Occipital lobe (tissue), 2 donors: ENCODE measurements around the gene KRT83. TPM values are rescaled to one million over a fixed set of nuclear protein-coding genes. Genes with fewer than 3 reads are reported as not detected.

Experiments
- DNase-seq: peaks from one replicate; lab custom pipeline; 2025; lab: John Stamatoyannopoulos, UW
- total RNA-seq: library from RNA; depleted of rRNA; stranded (reverse); fragments of >200 nt; gene quantifications from one replicate; pipeline ENCODE4 v1.2.3, GENCODE V29; 2014

KRT83 gene
- total RNA-seq: not detected

DNA sequence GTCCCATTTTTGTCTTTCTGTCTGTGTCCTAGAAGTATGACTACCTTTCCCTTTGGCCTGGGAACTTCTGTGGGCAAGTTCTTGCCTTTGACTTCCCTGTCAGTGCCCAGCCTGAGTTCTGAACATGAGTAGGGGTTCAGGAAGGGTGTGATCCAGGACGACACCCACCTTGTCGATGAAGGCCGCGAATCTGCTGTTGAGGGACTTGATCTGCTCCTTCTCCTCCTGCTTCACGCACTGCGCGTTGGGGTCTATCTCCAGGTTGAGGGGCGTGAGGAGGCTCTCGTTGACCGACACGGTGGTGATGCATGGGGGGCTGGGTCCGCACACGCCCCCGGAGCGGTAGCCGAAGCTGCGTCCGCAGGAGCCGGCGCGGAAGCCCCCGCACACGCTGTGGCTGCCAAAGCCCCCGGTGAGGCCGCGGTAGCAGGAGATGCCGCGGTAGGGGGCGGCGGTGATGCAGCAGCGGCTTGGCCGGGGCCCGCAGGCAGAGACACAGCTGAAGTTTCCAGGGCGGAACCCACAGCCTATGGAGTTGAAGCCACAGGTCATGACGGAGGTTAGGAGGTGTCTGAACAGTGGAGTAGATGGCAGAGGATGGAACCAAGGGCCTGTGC lies at the start of gene KRT83:
Gene KRT83, minus strand, starts transcription at position 615 of the 617 bp plus-strand sequence. Its CDS starts 63 bp downstream, at position 552.
- DNase-seq: no peak

DNA sequence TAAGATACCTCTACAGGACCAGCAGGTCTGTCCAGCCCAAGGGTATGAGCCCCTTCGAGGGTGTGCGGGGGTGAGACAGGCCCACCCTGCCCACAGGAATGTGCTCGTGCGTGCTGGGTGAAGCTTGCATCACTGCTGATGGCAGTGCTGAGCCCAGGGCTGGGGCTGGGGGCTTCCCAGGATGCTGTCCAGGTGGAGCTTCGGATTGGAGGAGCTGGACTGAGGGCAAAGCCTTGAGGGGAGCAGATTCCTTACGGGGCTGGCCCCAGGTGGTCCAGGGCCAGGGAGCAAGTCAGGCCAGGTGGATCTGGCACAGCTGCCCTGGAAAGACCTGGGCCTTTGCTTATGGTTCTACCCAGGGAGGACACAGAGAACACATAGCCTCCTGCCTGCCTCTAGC lies 48.6 kb upstream of the KRT83 start:
- DNase-seq: no peak

DNA sequence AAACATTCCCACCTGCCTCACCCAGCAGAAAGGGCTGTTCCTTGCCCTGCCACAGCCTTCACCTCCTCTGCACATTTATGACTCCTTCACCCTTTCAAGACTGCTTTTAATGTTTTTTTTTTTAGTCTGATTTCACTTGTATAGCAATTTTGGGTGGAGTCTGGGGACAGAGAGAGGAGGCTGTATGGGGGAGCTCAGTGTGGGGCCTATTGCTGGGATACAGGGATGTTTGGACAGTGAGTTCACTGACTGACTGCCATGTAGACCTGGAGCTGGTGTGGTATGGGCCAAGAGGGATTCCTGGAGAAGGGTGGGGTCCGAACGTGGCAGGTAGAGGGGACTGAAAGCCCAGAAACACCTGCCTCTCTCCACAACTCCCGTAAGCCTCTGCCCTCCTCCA lies 48.0 kb upstream of the KRT83 start:
- no peak for DNase-seq

DNA sequence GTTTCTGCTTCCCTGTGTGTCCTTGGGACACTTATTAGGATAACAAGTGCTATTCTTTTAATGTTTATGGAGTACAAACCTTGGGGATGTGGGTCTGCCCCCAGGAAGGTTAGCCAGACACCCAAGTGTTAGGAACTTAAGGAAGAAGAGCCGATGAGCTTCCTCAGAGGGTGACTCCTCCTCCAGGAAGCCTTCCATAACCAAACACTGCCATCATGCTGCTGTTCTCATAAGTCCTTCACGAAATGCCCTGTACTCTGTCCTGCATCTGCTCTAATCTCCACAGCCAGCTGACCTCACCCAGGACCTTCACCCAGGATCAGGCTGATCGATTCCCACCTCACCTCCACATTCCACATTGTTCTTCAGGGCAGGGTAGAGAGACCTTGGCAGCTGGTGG lies 47.3 kb upstream of the KRT83 start:
- no peak for DNase-seq

DNA sequence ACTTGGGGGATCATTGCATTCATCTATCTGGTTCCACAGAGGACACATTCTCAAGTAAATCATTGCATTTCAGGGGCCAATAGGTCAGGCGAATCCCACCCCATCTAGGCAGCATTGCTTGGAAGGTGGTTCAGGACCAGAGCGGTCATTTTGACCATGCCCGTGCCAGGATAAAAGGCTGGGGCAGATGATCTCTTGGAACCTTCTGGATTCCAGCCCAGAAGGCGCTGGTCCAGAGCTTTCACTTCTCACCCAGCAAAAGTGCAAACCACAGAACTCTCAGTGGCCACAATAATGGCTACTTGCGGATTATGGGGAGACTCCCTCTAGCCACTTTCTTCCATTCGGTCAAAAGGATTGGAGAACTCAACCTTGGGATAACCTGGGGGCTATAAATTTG lies 46.7 kb upstream of the KRT83 start:
- no peak for DNase-seq

DNA sequence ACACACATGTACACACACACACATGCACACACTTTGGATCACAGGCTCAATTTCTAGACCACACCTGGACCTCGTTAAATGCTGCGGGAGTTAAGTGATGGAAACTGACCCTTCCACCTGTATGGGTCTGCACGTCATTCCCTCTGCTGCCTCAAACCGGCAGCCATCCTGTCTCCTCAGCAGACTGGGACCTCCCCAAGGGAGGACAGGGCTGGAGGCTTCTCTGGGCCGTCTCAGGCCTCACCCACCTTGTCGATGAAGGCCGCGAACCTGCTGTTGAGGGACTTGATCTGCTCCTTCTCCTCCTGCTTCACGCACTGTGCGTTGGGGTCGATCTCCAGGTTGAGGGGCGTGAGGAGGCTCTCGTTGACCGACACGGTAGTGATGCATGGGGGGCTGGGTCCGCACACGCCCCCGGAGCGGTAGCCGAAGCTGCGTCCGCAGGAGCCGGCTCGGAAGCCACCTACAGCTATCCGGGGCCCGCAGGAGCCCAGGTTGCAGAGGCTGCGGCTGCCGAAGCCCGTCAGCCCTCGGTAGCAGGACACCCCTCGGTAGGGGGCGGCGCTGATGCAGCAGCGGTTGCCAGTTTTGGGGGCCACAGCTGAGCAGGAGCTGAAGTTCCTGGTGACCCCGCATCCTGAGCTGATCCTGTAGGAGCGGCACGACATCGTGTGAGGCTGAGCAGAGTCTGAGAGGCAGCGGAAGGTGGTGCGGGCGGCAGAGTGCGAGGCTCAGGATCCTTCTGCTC lies 45.7 kb upstream of the KRT83 start, which contains the start of gene KRT85:
Gene KRT85, minus strand, starts transcription at position 744 of the 748 bp plus-strand sequence. Its CDS starts 76 bp downstream, at position 668.
- no peak for DNase-seq

DNA sequence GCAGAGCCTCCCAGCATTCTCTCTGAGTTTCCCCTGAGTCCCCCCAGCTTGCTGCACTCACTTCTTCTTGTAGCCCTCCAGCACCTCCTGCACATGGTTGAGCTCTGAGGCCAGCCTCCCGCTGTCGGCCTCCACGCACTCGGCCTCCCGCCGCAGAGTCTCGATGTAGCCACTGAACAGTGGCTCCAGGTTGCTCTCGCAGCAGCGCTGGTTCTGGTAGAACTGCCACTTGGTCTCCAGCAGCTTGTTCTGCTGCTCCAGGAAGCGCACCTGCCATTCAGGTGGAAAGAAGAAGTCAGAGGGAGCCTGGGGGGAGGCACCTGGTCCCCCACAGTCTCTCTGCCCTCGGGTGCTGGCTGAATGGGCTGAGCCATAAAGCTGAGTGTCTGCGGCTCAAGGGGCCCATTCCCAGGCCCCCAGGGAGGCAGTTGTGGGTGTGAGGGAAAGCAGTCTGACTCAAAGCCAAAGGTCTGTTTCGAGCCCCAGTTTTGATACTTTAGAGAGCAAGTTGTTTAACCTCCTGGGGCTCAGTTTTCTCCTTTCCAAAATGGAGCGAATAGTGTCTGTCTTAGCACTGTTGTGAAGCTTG lies 43.8 kb upstream of the KRT83 start:
- no peak for DNase-seq

DNA sequence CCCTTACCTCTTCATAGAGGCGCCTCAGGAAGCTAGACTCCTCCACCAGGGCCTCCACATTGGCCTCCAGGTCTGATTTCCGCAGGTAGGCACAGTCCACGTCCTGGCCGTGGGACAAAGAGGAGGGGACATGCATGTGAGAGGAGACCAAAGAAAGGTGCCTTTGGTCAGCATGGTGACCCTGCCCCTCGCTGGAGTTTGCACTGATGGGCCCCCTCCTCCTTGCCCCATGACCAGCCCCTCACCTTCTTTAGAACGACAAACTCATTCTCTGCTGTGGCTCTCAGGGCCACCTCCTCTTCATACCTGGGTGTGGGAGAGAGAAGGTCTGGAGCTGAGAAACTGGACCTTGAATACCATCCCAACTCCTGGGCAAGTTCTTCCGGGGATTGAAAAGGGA lies 42.9 kb upstream of the KRT83 start:
- DNase-seq: no peak

DNA sequence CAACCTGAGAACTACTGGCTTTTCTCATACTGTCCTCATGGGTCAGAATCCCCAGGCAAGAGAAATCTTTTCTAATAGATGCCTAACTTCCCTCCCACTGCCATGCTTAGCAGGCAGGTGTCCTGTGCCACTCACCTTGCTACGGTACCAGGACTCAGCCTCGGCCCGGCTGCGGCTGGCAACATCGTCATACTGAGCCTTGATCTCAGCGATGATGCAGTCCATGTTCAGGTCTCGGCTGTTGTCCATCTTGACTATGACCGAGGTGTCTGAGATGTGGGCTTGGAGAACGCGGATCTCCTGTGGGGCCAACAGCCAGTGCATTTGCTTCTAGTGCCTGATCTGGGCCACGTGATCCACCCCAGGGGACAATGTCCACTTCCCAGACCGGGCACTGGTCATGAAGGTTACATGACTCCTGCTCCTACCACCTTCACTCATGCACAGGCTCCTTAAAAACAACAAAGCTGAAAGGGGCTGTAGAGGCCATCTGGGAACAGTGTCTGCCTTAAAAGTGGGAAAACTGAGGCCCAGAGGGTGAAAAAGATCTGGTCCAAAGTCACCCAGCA lies 42.0 kb upstream of the KRT83 start:
- no peak for DNase-seq

DNA sequence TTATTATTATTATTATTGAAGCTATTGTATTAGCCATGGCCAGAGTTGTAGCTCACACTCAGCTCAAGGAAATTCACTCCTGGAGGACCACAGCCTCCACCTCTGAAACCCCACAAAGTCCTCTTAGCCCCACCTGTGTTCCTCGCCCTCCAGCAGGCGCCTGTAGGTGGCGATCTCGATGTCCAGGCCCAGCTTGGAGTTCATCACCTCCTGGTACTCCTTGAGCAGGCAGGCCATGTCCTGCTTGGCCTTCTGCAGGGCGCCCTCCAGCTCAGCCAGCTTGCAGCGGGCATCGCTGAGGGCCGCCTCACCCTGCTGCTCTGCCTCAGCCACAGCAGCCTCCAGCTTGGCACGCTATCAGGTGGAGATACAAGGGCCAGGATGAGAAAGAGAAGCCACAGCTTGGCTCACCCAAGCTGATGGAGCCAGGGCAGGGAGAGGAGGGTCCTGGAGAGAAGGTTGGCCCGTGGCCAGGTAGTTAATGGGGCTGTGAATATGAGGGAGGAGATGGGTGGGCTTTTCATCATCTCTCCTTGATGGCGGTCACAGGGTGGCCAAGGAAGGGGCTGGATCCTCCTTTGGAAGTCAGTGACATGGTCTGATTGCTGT lies 41.0 kb upstream of the KRT83 start:
- no peak for DNase-seq

DNA sequence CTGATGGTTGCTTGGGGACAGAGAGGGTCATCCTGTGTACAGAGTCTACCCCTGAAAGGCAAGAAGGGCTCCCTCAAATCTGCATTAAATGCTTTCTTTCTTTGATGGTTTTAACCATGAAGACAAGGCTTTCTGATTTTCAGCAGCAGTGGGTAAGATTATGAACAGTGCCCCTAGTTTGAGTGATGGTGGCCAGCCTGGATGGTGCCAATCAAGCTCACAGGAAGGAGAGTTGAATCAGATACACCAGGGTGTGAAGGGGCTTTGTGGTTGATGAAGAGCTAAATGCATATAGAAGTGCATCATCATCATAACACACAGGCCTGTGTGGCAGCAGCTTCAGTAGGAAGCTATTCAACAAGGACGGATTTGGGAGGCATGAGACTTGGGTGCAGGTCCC lies 40.4 kb upstream of the KRT83 start:
- DNase-seq: no peak

DNA sequence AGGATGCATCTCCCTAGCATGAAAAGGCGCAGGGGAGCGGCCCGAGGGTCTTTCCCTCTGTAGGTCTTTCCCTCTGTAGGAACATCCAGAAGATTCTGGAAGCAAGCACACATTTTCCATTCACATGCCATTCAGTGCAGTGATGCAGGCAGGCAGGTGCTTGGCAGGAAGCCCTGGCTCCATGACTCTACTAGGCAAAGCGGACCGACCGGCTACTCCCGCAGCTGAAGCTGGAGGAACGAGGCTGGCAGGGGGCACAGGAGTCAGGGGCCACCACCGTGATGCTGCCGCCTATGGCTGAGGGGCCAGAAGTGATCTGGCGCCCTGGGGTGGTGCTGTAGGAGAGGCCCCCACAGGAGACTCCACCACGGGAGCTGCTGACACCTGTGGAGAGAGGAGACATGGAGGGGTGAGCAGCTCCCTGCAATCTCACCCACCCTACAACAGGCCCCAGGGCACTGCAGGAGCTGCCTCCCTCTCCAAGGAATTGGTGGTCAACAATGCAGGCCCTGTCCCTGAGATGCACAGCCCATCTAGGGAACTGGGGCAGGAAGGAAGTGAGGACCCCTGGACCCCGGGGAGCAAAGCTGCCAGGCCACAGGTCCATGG lies 39.6 kb upstream of the KRT83 start:
- no peak for DNase-seq

DNA sequence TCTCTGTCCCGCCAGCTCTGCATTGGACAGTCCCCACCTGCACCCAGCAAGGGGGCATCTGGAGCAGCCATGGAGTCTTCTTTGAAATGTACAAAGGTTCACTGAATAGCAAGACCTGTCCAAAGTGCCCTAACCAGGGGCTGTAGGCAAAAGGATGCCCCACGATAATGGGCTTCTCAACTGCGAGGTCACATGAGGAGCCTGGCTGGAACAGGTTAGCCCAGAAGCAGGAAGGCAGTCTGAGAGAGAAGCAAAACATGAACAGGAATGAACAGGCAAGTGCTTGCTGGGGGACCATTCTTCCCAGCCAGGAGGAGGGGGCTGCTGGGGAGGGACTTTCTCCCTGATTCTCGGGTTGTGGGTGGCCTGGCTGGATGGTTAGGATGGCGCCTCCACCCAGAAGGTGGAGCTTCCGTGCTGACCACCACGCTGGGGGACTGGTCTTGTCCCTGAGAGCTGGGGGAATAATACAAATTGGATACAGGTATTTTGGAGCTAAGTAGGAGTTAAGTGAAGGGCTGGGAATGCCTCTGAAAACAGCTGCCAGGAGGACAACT lies 39.0 kb upstream of the KRT83 start:
- no peak for DNase-seq

DNA sequence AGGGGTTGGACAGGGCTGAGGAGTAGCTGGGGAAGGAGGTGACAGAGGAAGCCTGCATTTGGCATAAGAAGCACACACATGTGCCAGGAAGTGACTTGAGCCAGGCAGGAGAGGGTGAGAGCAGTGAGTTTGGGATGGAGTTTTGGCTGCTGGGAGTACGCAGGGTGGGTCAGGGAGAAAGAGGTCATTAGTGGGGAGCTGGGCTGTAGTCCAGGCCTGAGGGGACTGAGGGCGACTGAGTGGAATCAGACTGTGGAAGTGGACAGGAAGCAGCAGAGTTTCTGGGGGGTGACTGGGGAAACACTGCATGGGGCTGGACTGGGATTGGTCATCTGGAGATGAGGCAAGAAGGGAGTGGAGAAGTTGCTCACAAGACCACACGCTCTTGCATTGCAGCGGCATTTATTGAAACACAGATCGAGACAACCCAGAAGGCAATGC lies 38.4 kb upstream of the KRT83 start:
- no peak for DNase-seq

DNA sequence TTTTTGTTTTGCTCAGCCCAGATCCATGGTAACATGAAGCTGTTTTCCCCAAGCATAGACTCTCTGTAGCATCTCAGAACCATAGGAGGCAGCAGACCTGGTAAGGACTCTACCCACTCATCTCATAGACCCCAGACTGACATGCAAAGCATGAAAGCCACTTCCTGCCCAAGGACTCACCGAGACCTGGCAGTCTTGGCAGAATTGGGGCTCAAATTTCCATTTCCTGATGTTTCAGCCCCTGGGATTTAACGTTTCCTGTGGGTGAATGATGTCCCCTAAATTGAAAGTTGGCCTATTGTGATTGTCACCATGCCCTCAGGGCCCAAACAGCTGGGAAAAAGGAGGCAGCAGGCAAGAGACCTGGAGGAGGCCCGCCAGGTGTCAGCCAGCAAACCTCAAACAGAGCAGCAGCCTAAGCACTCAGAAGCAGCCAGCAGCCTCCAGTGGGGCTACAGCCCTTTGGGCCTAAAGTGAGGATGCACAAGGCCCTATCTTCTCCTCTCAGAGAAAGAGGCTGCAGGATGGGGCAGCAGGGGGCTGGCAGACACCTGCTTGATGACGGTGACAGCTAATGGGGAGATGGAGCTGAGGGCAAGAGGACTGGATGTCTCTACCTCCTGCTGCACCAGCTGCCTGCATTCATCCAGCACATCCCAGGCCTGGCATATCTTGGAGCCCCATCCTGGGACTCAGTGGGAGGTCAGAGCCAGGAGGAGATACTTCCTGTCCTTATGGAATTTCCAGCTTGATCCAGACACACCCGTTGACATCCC lies 37.6 kb upstream of the KRT83 start:
- DNase-seq: no peak

DNA sequence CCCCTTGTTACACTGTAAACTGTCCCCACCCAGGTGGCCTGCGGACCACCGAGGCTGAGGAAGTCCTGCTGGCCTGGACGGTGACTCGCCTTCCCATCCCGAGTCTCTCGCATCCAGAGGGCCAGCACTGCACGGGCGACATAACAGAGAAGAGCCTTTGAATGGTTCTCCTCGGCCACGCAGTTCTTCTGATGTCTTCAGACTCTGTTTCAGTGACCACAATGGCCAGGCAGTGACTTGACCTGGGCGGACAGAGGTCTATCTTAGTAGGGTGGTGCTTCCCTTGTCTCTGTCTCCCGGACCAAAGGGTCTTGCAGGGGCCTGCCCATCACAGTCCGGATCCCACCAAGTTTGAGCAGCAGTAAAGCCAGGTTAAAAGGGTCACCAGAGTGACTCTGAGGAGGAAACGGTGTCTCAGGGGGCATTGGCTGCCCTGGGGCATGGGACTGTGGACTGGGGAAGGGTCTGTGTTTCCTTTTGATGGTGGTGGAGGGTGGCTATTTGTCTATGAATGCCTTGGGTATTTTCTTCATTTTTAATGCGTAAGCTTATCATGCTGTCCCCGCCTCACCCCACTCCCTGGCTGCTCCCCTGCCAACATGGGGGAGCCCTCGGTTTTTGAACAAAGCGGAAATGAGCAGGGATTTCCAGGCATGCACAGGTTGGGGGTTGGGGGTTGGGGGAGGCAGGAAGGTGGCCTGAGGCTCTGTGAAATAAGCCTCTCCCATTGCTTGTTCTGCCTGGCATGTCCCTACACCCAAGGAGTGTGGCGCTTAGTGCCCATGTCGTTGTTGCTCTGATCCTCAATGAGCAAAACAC lies 35.8 kb upstream of the KRT83 start:
- no peak for DNase-seq

DNA sequence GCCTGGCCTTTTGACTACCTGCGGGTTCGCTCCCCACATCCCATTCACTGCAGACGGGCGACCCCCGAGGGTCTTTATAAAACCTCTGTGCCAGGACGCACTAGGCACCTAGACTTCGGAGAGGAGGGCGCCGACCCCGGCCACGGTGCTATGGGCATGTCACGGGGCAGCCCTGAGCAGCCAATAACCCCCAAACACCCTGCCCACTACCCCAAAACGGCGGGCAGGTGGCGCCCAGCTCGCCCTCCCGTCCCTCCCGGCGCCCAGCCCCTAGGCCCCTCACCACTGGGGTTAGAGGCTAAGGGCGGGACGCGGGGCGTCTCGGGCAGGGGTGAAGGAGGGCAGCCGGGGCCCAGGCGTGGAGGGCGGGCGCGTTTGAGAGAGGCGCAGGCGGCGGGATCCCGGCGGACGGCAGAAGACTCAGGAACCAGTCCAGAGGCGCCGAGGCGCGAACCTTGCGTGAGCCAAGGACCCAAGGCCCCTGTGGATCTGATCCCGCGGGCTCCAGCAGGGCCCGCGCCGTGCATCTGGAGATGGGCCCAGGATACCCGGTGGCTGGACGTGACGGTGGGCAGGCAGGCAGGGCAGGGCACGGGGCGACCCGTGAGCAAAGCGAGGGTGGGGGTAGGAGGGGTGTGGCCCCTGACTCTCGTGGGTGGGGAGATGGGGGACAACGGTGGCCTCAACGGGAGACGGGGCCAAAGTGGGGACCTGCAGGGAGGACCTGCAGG lies 35.0 kb upstream of the KRT83 start:
- no peak for DNase-seq

DNA sequence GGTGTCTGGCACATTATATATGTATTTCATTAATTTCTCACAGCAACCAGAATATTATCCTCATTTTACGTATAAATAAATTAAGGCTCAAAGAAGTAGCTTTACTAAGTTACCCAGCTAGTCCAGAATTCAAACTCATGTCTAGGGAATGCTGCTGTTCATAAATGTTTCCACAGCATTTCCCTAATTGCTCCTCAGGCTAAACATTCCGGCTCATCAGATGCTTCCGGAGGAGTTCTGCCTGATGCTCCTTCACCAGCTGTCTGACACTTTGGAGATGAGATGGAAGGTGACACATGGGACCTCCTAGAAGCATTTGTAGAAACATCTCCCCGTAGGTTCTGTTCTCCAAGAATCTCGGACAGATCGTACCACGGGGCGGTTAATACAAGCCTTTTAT lies 34.0 kb upstream of the KRT83 start:
- DNase-seq: no peak

DNA sequence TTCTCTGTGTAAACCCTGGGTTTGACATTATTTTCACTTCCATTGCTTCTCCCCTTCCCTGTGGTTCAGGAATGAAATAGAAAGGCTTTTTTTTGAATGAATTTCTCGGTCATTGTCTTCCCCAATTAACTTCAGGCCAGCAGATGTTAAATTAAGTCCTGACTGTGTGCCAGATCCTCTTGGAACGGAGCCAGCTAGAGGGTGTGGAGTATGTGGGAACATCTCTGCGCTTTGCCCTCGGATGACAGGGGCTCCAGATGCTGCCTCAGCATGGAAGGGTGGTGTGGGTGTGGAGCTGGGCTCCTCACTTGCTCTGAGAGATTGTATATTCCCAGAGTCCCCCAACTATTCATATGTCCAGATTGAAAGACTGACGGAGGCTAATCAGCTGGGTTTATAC lies 33.0 kb upstream of the KRT83 start:
- no peak for DNase-seq
